Measurements from ENCODE around the gene ANKRD13C. TPM values are rescaled to one million over a fixed set of nuclear protein-coding genes. Genes with fewer than 3 reads are reported as not detected.
A peak's percentile ranks its signal among the peaks of the same experiment; 100 is the strongest.

Gene ANKRD13C
- total RNA-seq, 1 experiment from 2014 or later: 17.8 TPM

GRCh38 chr1:70358921-70359564 lies 4.5 kb upstream of the ANKRD13C start:
- BruUV-seq (replicated peaks): no TSS peak

GRCh38 chr1:70355920-70356319 lies 1.4 kb upstream of the ANKRD13C start:
- Mint-ChIP-seq H3K27ac (ENCODE audit: low read depth, unreplicated experiment) (no peak overlapping the region), H3K27me3 (ENCODE audit: insufficient read depth, unreplicated experiment) (no peaks in the 10 kb centered on the region), H3K9me3 (ENCODE audit: unreplicated experiment) (no peaks in the 10 kb centered on the region), H3K4me1 (ENCODE audit: insufficient read depth, unreplicated experiment) (peaks cover 17% of the 10 kb centered on the region), H3K4me3 (ENCODE audit: unreplicated experiment) (peak overlapping the region; percentile 98), H3K36me3 (ENCODE audit: insufficient read depth, unreplicated experiment) (peaks cover 4% of the 10 kb centered on the region)
- intact Hi-C loops (cut with micrococcal nuclease): no loop called here
- no peak for TF ChIP-seq CTCF (IDR thresholded peaks at IDR 0.05; ENCODE audit: unreplicated experiment)
- ChIA-PET CTCF (interaction anchor here (0.6 to 1.5 kb wide), 2 partner anchors 53 to 645 kb away, joined by 3 to 4 read pairs; no protein-coding TSS in a partner anchor), POLR2A (interaction anchor here (5.5 kb wide), 1 partner anchor 55 kb away, joined by 169 read pairs; the partner anchor contains the start of gene CTH)
- no peak for DNase-seq (ENCODE audit: unreplicated experiment)
- no TSS peak for BruUV-seq (replicated peaks)

More at GRCh38 chr1:70358921-70359564, 4.5 kb upstream of the ANKRD13C start:
- H3K27me3 Mint-ChIP-seq (ENCODE audit: insufficient read depth, unreplicated experiment): no peaks in the 10 kb centered on the region
- no peak for TF ChIP-seq CTCF (IDR thresholded peaks at IDR 0.05; ENCODE audit: unreplicated experiment)
- intact Hi-C loops (cut with micrococcal nuclease): no loop called here
- H3K4me3 Mint-ChIP-seq (ENCODE audit: unreplicated experiment): no peak overlapping the region
- CTCF ChIA-PET: no interaction called here
- no peaks in the 10 kb centered on the region for H3K36me3 Mint-ChIP-seq (ENCODE audit: insufficient read depth, unreplicated experiment)
- POLR2A ChIA-PET: interaction anchor here (0.7 kb wide), 1 partner anchor 131 kb away, joined by 3 read pairs; no protein-coding TSS in a partner anchor
- no peak overlapping the region for H3K27ac Mint-ChIP-seq (ENCODE audit: low read depth, unreplicated experiment)
- peaks cover 17% of the 10 kb centered on the region for H3K4me1 Mint-ChIP-seq (ENCODE audit: insufficient read depth, unreplicated experiment)
- H3K9me3 Mint-ChIP-seq (ENCODE audit: unreplicated experiment): no peaks in the 10 kb centered on the region
- no peak for DNase-seq (ENCODE audit: unreplicated experiment)

GRCh38 chr1:70355111-70355407 lies 537 bp upstream of the ANKRD13C start:
- no peaks in the 10 kb centered on the region for H3K9me3 Mint-ChIP-seq (ENCODE audit: unreplicated experiment)
- H3K4me1 Mint-ChIP-seq (ENCODE audit: insufficient read depth, unreplicated experiment): peaks cover 17% of the 10 kb centered on the region
- H3K27ac Mint-ChIP-seq (ENCODE audit: low read depth, unreplicated experiment): peak overlapping the region; percentile 99
- H3K4me3 Mint-ChIP-seq (ENCODE audit: unreplicated experiment): peak overlapping the region; percentile 98
- ChIA-PET CTCF (interaction anchor here (0.5 to 1.5 kb wide), 5 partner anchors 54 to 1402 kb away, joined by 3 to 4 read pairs (median 3); partner anchors contain the start of gene CTH), POLR2A (interaction anchor here (0.6 to 5.5 kb wide), 23 partner anchors 10 to 1859 kb away, joined by 3 to 169 read pairs (median 4); partner anchors contain the start of genes CTH, LRRC40, SRSF11 and ZRANB2)
- no peaks in the 10 kb centered on the region for H3K27me3 Mint-ChIP-seq (ENCODE audit: insufficient read depth, unreplicated experiment)
- no peak for TF ChIP-seq CTCF (IDR thresholded peaks at IDR 0.05; ENCODE audit: unreplicated experiment)
- DNase-seq (ENCODE audit: unreplicated experiment): no peak
- BruUV-seq (replicated peaks): TSS peak; percentile 75
- intact Hi-C loops (cut with micrococcal nuclease): no loop called here
- peaks cover 4% of the 10 kb centered on the region for H3K36me3 Mint-ChIP-seq (ENCODE audit: insufficient read depth, unreplicated experiment)

- no TSS peak for BruUV-seq (replicated peaks)
- DNase-seq (ENCODE audit: unreplicated experiment): peak; percentile 51
- CTCF ChIA-PET: interaction anchor here (0.6 to 0.7 kb wide), 3 partner anchors 18 to 221 kb away, joined by 3 to 4 read pairs (median 3); no protein-coding TSS in a partner anchor
These were observed 756 bp downstream of the ANKRD13C start for GRCh38 chr1:70353601-70354331.

More at GRCh38 chr1:70353601-70354331, 756 bp downstream of the ANKRD13C start:
- no peaks in the 10 kb centered on the region for H3K27me3 Mint-ChIP-seq (ENCODE audit: insufficient read depth, unreplicated experiment)
- TF ChIP-seq CTCF (IDR thresholded peaks at IDR 0.05; ENCODE audit: unreplicated experiment): no peak
- peak overlapping the region; percentile 99 for H3K27ac Mint-ChIP-seq (ENCODE audit: low read depth, unreplicated experiment)
- intact Hi-C loops (cut with micrococcal nuclease): loop anchor here (1.0 to 5.0 kb wide), 4 partner anchors 58 to 157 kb away; partner anchors contain the start of genes CTH and LRRC40
- H3K36me3 Mint-ChIP-seq (ENCODE audit: insufficient read depth, unreplicated experiment): peaks cover 4% of the 10 kb centered on the region
- peaks cover 16% of the 10 kb centered on the region for H3K4me1 Mint-ChIP-seq (ENCODE audit: insufficient read depth, unreplicated experiment)
- no peaks in the 10 kb centered on the region for H3K9me3 Mint-ChIP-seq (ENCODE audit: unreplicated experiment)
- peak overlapping the region; percentile 98 for H3K4me3 Mint-ChIP-seq (ENCODE audit: unreplicated experiment)
- POLR2A ChIA-PET: interaction anchor here (0.6 to 5.5 kb wide), 27 partner anchors 9 to 1013 kb away, joined by 3 to 169 read pairs (median 4); partner anchors contain the start of genes CTH, LRRC40, SRSF11 and ZRANB2
